Fibroblast of lung (primary cell): Measurements from ENCODE around the gene PLS1. TPM values are rescaled to one million over a fixed set of nuclear protein-coding genes. Genes with fewer than 3 reads are reported as not detected.
"Not testable (repeated sequence)": the region's sequence is repeated elsewhere in the genome, so short reads cannot be mapped to it uniquely, and the experiment has no call there.

ENCODE experiments used
- DNase-seq, 2 donors: peaks; one replicate each; pipeline versions ENCODE4 v3.0.0 to v3.0.0-alpha.2; 2010; ENCODE audit warnings: low read depth in 2 of 2
- H2AFZ ChIP-seq: 2 replicates; pipeline ENCODE4 v1.5.1; 2012; ENCODE audit warnings: low read length, control low read depth, inconsistent platforms
- H3K27ac ChIP-seq: 2 replicates; pipeline ENCODE4 v1.5.1; 2011; ENCODE audit warnings: low read length, control low read depth; ENCODE audit not compliant: insufficient read depth
- H3K27me3 ChIP-seq: 2 replicates; pipeline ENCODE4 v1.5.1; 2011; ENCODE audit warnings: mild to moderate bottlenecking, low read length; ENCODE audit not compliant: control insufficient read depth, insufficient read depth
- H3K36me3 ChIP-seq: 2 replicates; pipeline ENCODE4 v1.5.1; 2011; ENCODE audit warnings: low read length; ENCODE audit not compliant: control insufficient read depth, insufficient read depth
- H3K4me1 ChIP-seq: 2 replicates; pipeline ENCODE4 v1.5.1; 2011; ENCODE audit warnings: low read length; ENCODE audit not compliant: control insufficient read depth, insufficient read depth; ENCODE audit errors: extremely low read depth
- H3K4me2 ChIP-seq: 2 replicates; pipeline ENCODE4 v1.5.1; 2011; ENCODE audit warnings: low read length, control low read depth; ENCODE audit not compliant: insufficient read depth; ENCODE audit errors: extremely low read depth
- H3K4me3 ChIP-seq, 4 experiments: fragments of 200-600 bp in 1 of 4; sonication (generic) in 1 of 4; replicated peaks in 1 of 4; 2 replicates each; pipeline ENCODE4 v1.5.1; 2011 to 2016; ENCODE audit warnings: low read length in 4 of 4, low read depth in 3 of 4, mild to moderate bottlenecking in 3 of 4, control low read depth in 2 of 4, inconsistent platforms in 1 of 4, mixed read lengths in 1 of 4; ENCODE audit not compliant: insufficient read depth in 1 of 4; ENCODE audit errors: control extremely low read depth in 1 of 4
- H3K79me2 ChIP-seq: 2 replicates; pipeline ENCODE4 v1.5.1; 2012; ENCODE audit warnings: mild to moderate bottlenecking, low read length, inconsistent platforms; ENCODE audit not compliant: control insufficient read depth, insufficient read depth
- H3K9ac ChIP-seq: 2 replicates; pipeline ENCODE4 v1.5.1; 2011; ENCODE audit warnings: mild to moderate bottlenecking, low read length, control low read depth; ENCODE audit not compliant: insufficient read depth
- H3K9me3 ChIP-seq: 2 replicates; pipeline ENCODE4 v1.5.1; 2012; ENCODE audit warnings: low read depth, low read length; ENCODE audit not compliant: control insufficient read depth, insufficient read depth
- H4K20me1 ChIP-seq: 2 replicates; pipeline ENCODE4 v1.5.1; 2011; ENCODE audit warnings: low read length; ENCODE audit not compliant: control insufficient read depth, insufficient read depth; ENCODE audit errors: extremely low read depth
- EZH2 ChIP-seq: IDR thresholded peaks from 2 replicates; pipeline ENCODE4 v1.5.1; 2012; ENCODE audit warnings: low read length, control low read depth, mild to moderate bottlenecking; ENCODE audit errors: missing control alignments
- polyA plus RNA-seq, 2 donors: library from polyadenylated mRNA; depleted of rRNA in 1 of 2; stranded (reverse) in 1 of 2; unstranded in 1 of 2; fragments of >200 nt; gene quantifications; 2 replicates each; pipeline ENCODE4 v1.2.1, GENCODE V29; 2011 to 2012; ENCODE audit warnings: missing spikeins in 1 of 2
- total RNA-seq: library from RNA; depleted of rRNA; stranded (reverse); fragments of >200 nt; gene quantifications from 2 replicates; pipeline ENCODE4 v1.2.1, GENCODE V29; 2014
- TF ChIP-seq, protein P1 (sequence below), 2 donors: IDR thresholded peaks in 1 of 2; conservative IDR thresholded peaks in 1 of 2; 1 replicate in 1 of 2; 2 replicates in 1 of 2; pipeline ENCODE4 v1.5.1; 2011 to 2012; ENCODE audit warnings: low read length in 2 of 2, control low read depth in 1 of 2, inconsistent platforms in 1 of 2, low read depth in 1 of 2, mild to moderate bottlenecking in 1 of 2

PLS1 gene
- total and polyA plus RNA-seq, 2 donors (not counting 1 experiment from before 2014, with no cell fraction given) = 0.59 to 0.83 TPM

DNA sequence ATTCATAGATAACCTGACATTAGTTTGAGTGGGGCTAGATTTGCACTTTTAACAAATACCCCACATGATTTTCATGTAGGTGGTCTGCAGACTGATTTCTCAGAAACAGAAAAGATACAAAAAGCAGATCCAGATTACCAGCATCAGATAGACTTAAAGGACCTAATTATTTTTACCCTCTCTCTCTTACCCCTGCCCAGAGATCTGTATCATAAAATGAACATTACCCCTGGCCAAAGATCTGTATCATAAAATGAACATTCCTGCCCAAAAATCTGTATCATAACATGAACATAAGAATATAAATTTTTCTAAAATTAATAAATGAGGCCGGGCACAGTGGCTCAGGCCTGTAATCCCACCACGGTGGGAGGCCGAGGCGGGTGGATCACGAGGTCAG, 113.0 kb downstream of the PLS1 start:
- Histone ChIP-seq H3K4me3 (no peak overlapping the region), H3K79me2 (no peaks in the 10 kb centered on the region), H3K36me3 (no peaks in the 10 kb centered on the region), H4K20me1 (no peaks in the 10 kb centered on the region), H3K9ac (no peak overlapping the region), H3K4me2 (no peak overlapping the region), H3K4me1 (no peaks in the 10 kb centered on the region), H2AFZ (no peak overlapping the region), H3K27ac (no peak overlapping the region), H3K27me3 (no peaks in the 10 kb centered on the region), H3K9me3 (no peaks in the 10 kb centered on the region)
- TF ChIP-seq, protein P1, sequence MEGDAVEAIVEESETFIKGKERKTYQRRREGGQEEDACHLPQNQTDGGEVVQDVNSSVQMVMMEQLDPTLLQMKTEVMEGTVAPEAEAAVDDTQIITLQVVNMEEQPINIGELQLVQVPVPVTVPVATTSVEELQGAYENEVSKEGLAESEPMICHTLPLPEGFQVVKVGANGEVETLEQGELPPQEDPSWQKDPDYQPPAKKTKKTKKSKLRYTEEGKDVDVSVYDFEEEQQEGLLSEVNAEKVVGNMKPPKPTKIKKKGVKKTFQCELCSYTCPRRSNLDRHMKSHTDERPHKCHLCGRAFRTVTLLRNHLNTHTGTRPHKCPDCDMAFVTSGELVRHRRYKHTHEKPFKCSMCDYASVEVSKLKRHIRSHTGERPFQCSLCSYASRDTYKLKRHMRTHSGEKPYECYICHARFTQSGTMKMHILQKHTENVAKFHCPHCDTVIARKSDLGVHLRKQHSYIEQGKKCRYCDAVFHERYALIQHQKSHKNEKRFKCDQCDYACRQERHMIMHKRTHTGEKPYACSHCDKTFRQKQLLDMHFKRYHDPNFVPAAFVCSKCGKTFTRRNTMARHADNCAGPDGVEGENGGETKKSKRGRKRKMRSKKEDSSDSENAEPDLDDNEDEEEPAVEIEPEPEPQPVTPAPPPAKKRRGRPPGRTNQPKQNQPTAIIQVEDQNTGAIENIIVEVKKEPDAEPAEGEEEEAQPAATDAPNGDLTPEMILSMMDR (conservative IDR thresholded peaks at IDR 0.05 in 1 of 2, IDR thresholded peaks at IDR 0.05 in 1 of 2; ENCODE audit: low read depth in 1 of 2, low read length in 2 of 2) = no peak
- TF ChIP-seq EZH2 = no peak
- DNase-seq = no peak

DNA sequence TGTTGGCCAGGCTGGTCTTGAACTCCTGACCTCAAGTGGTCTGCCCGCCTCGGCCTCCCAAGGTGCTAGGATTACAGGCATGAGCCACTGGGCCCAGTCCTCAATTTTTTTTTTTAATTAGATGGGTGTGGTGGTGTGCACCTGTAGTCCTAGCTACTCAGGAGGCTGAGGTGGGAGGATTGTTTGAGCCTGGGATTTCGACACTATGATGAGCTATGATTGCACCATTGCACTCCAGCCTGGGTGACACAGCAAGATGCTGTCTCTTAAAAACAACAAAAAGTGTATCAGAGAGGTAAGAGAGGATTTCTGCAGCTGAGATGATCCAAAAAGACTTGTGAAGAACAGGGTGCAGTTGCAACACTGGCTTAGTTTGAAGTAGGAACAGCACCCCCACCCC, 118.7 kb downstream of the PLS1 start:
- not testable (repeated sequence) for DNase-seq, H3K9ac ChIP-seq, H3K9me3 ChIP-seq, H3K79me2 ChIP-seq, H4K20me1 ChIP-seq, H3K4me3 ChIP-seq, H3K4me2 ChIP-seq, H3K4me1 ChIP-seq, H3K27me3 ChIP-seq, H2AFZ ChIP-seq, H3K36me3 ChIP-seq, H3K27ac ChIP-seq

GRCh38 chr3:142716102-142716501, 119.9 kb downstream of the PLS1 start:
- H4K20me1 ChIP-seq = no peaks in the 10 kb centered on the region
- H2AFZ ChIP-seq = no peak overlapping the region
- no peak overlapping the region for H3K9ac ChIP-seq
- no peak overlapping the region for H3K4me3 ChIP-seq
- no peaks in the 10 kb centered on the region for H3K79me2 ChIP-seq
- no peak overlapping the region for H3K27ac ChIP-seq
- no peaks in the 10 kb centered on the region for H3K4me1 ChIP-seq
- no peaks in the 10 kb centered on the region for H3K9me3 ChIP-seq
- no peaks in the 10 kb centered on the region for H3K36me3 ChIP-seq
- no peaks in the 10 kb centered on the region for H3K27me3 ChIP-seq
- TF ChIP-seq EZH2 = no peak
- no peak overlapping the region for H3K4me2 ChIP-seq
- DNase-seq = no peak

- Histone ChIP-seq H3K79me2 (peaks cover 6% of the 10 kb centered on the region), H3K4me3 (peak overlapping the region in 3 of 4 experiments; percentile 44 to 89 (median 74)), H3K36me3 (no peaks in the 10 kb centered on the region), H3K4me2 (peak overlapping the region; percentile 67), H2AFZ (peak overlapping the region; percentile 94), H4K20me1 (no peaks in the 10 kb centered on the region), H3K9ac (no peak overlapping the region), H3K4me1 (no peaks in the 10 kb centered on the region), H3K9me3 (no peaks in the 10 kb centered on the region), H3K27me3 (no peaks in the 10 kb centered on the region), H3K27ac (no peak overlapping the region)
- TF ChIP-seq, protein P1 (conservative IDR thresholded peaks at IDR 0.05 in 1 of 2, IDR thresholded peaks at IDR 0.05 in 1 of 2; ENCODE audit: low read depth in 1 of 2, low read length in 2 of 2) = no peak
- no peak for TF ChIP-seq EZH2
- DNase-seq = no peak
Observed at GRCh38 chr3:142723665-142723967, 127.4 kb downstream of the PLS1 start.
